Gastrocnemius medialis (tissue), 4 donors: ENCODE results near the gene ARF4. TPM values are rescaled to one million over a fixed set of nuclear protein-coding genes. Genes with fewer than 3 reads are reported as not detected.

ENCODE experiments used
- ATAC-seq, 2 donors: fragments of 150-250 bp; one replicate each; pipeline ENCODE4 v1.9.1; 2016
- DNase-seq, 2 donors: peaks; one replicate each; pipeline ENCODE4 v3.0.0-alpha.2; 2019
- H3K27ac ChIP-seq, 4 donors: fragments of 200-600 bp; sonication (generic); 1 replicate in 1 of 4; 2 replicates in 3 of 4; pipeline ENCODE4 v1.5.1; 2016 to 2018; ENCODE audit warnings: mild to moderate bottlenecking in 2 of 4, moderate library complexity in 1 of 4
- H3K27me3 ChIP-seq, 3 donors: fragments of 200-600 bp; sonication (generic) in 2 of 3; 1 replicate in 1 of 3; 2 replicates in 2 of 3; pipeline versions ENCODE4 v1.5.1 to v1.6.0; 2016 to 2019; ENCODE audit warnings: mild to moderate bottlenecking in 1 of 3, moderate library complexity in 1 of 3
- H3K36me3 ChIP-seq, 2 donors: fragments of 200-600 bp; sonication (generic) in 1 of 2; one replicate each; pipeline ENCODE4 v1.5.1; 2017 to 2018
- H3K4me1 ChIP-seq, 2 donors: fragments of 200-600 bp; sonication (generic) in 1 of 2; one replicate each; pipeline ENCODE4 v1.5.1; 2016 to 2017; ENCODE audit warnings: mild to moderate bottlenecking in 2 of 2
- H3K4me3 ChIP-seq, 4 donors: fragments of 200-600 bp; sonication (generic) in 3 of 4; 1 replicate in 1 of 4; 2 replicates in 3 of 4; pipeline ENCODE4 v1.5.1; 2016 to 2019; ENCODE audit warnings: mild to moderate bottlenecking in 2 of 4
- H3K9me3 ChIP-seq, 3 donors: fragments of 200-600 bp; sonication (generic) in 2 of 3; 1 replicate in 1 of 3; 2 replicates in 2 of 3; pipeline ENCODE4 v1.5.1; 2016 to 2019
- POLR2A ChIP-seq, 2 donors: fragments of 450-650 bp; IDR thresholded peaks; one replicate each; pipeline ENCODE4 v1.6.1; 2017; ENCODE audit warnings: antibody characterized with exemption in 2 of 2, mild to moderate bottlenecking in 2 of 2, moderate library complexity in 2 of 2
- in situ Hi-C, 4 donors: fragments of 200-750 bp; cut with MboI; loops; one replicate each; pipeline versions ENCODE4 v1.15.0 to v1.8.0; 2017; ENCODE audit warnings: low sequenced_read_pairs in 4 of 4
- intact Hi-C: fragments of 100-400 bp; cut with DNase I; formaldehyde crosslinking; loops from one replicate; pipeline ENCODE4 v1.15.1; 2023; ENCODE audit warnings: low total_unique reads
- total RNA-seq, 4 donors: library from RNA; depleted of rRNA; stranded (reverse); fragments of >200 nt; gene quantifications; one replicate each; pipeline versions ENCODE4 v1.1.0 to v1.2.3, GENCODE V29; 2016
- TF ChIP-seq, protein P1 (sequence below), 5 experiments: fragments of 450-650 bp in 3 of 5; fragments of 200-600 bp in 2 of 5; sonication (generic) in 2 of 5; IDR thresholded peaks in 4 of 5; conservative IDR thresholded peaks in 1 of 5; 1 replicate in 4 of 5; 2 replicates in 1 of 5; pipeline ENCODE4 v1.5.1; 2016 to 2019; ENCODE audit warnings: antibody characterized with exemption in 5 of 5, mild to moderate bottlenecking in 3 of 5, moderate library complexity in 3 of 5

The ARF4 gene
- total RNA-seq, 4 donors from 2014 or later, result 36.2 to 55.2 (median 47.7) TPM

DNA sequence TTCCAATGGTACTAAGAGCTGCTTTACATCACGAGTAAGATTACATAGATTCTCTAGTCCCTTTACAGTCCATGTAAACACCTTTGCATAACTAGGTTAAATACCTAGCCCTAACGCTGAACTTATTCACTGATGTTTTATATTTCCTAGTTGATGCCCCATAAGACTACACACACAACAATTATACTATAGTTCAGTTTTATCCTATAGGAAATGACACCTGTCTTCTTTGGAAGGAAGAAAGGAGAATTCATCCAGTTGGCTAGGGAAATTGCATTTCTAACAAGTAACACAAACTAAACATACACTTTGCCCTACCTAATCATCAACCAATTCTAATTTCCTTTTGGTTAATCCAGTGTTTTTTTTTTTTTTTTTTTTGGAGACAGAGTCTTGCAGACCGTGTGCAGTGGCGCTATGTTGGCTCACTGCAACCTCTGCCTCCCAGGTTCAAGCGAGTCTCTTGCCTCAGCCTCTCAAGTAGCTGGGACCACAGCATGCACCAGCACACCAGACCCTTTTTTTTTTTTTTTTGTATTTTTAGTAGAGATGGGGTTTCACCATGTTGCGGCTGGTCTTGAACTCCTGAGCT lies 27.2 kb downstream of the ARF4 start:
- DNase-seq, result no peak
- no peak for ATAC-seq

DNA sequence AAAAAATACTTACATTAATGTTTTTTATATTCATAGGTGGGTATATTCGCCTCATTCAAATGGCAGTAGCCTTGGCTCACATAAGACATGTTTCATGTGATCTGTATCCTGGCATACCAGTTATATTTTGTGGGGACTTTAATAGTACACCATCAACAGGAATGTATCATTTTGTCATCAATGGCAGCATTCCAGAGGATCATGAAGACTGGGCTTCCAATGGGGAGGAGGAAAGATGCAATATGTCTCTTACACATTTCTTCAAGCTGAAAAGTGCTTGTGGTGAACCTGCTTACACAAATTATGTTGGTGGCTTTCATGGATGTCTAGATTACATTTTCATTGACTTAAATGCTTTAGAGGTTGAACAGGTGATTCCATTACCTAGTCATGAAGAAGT lies 37.6 kb downstream of the ARF4 start:
- Histone ChIP-seq H3K9me3 (no peaks in the 10 kb centered on the region), H3K36me3 (peaks cover 0 to 34% of the 10 kb centered on the region in 2 donors), H3K4me3 (no peak overlapping the region), H3K4me1 (peaks cover 20 to 28% of the 10 kb centered on the region in 2 donors), H3K27me3 (no peaks in the 10 kb centered on the region), H3K27ac (no peak overlapping the region)
- no peak for TF ChIP-seq POLR2A (IDR thresholded peaks at IDR 0.05)
- TF ChIP-seq, protein P1, sequence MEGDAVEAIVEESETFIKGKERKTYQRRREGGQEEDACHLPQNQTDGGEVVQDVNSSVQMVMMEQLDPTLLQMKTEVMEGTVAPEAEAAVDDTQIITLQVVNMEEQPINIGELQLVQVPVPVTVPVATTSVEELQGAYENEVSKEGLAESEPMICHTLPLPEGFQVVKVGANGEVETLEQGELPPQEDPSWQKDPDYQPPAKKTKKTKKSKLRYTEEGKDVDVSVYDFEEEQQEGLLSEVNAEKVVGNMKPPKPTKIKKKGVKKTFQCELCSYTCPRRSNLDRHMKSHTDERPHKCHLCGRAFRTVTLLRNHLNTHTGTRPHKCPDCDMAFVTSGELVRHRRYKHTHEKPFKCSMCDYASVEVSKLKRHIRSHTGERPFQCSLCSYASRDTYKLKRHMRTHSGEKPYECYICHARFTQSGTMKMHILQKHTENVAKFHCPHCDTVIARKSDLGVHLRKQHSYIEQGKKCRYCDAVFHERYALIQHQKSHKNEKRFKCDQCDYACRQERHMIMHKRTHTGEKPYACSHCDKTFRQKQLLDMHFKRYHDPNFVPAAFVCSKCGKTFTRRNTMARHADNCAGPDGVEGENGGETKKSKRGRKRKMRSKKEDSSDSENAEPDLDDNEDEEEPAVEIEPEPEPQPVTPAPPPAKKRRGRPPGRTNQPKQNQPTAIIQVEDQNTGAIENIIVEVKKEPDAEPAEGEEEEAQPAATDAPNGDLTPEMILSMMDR (IDR thresholded peaks at IDR 0.05 in 4 of 5, conservative IDR thresholded peaks at IDR 0.05 in 1 of 5), result no peak
- ATAC-seq (no peak), DNase-seq (no peak)
- intact Hi-C loops (loop anchor here (5.0 kb wide), 1 partner anchor 198 kb away; the partner anchor contains the start of gene SLMAP), in situ Hi-C loops (loop anchor here in 3 of 4 donors (5.0 to 25.0 kb wide), 4 partner anchors 33 to 322 kb away; partner anchors contain the start of genes APPL1 (in 2 of the 3), ARF4 (in 1 of the 3) and SLMAP (in 1 of the 3))

More for the DNA sequence above, 27.2 kb downstream of the ARF4 start:
- no peak for TF ChIP-seq POLR2A (IDR thresholded peaks at IDR 0.05)
- TF ChIP-seq, protein P1 (IDR thresholded peaks at IDR 0.05 in 4 of 5, conservative IDR thresholded peaks at IDR 0.05 in 1 of 5), result no peak
- Histone ChIP-seq H3K27ac (no peak overlapping the region), H3K36me3 (peaks cover 0 to 43% of the 10 kb centered on the region in 2 donors), H3K4me3 (no peak overlapping the region), H3K9me3 (no peaks in the 10 kb centered on the region), H3K27me3 (no peaks in the 10 kb centered on the region), H3K4me1 (no peaks in the 10 kb centered on the region)
- intact Hi-C loops, result no loop called here
- in situ Hi-C loops, result loop anchor here in 2 of 4 donors (25.0 kb wide), 1 partner anchor 333 kb away; the partner anchor contains the start of gene APPL1 (in 2 of the 2)

DNA sequence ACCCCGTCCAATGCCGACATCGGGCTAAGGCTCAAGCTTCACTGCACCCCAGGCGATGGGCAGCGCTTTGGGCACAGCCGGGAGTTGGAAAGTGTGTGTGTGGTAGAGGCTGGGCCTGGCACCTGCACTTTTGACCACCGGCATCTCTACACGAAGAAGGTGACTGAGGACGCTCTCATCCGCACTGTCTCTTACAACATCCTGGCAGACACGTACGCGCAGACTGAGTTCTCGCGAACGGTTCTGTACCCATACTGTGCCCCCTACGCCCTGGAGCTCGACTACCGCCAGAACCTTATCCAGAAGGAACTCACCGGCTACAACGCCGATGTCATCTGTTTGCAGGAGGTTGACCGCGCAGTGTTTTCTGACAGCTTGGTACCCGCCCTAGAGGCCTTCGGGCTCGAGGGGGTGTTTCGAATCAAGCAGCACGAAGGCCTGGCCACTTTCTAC lies 40.0 kb downstream of the ARF4 start:
- in situ Hi-C loops, result loop anchor here in 3 of 4 donors (5.0 to 25.0 kb wide), 4 partner anchors 35 to 320 kb away; partner anchors contain the start of genes APPL1 (in 2 of the 3), ARF4 (in 1 of the 3) and SLMAP (in 1 of the 3)
- peak in 1 of 2 donors; percentile 16 for DNase-seq
- TF ChIP-seq, protein P1 (IDR thresholded peaks at IDR 0.05 in 4 of 5, conservative IDR thresholded peaks at IDR 0.05 in 1 of 5), result no peak
- TF ChIP-seq POLR2A (IDR thresholded peaks at IDR 0.05), result no peak
- ATAC-seq, result no peak
- intact Hi-C loops, result loop anchor here (5.0 kb wide), 1 partner anchor 200 kb away; the partner anchor contains the start of gene SLMAP
- Histone ChIP-seq H3K27ac (peak overlapping the region; percentile 90 to 98 (median 94)), H3K9me3 (no peaks in the 10 kb centered on the region), H3K4me3 (peak overlapping the region; percentile 75 to 94 (median 83)), H3K27me3 (no peaks in the 10 kb centered on the region), H3K36me3 (peaks cover 0 to 30% of the 10 kb centered on the region in 2 donors), H3K4me1 (peaks cover 20 to 28% of the 10 kb centered on the region in 2 donors)

DNA sequence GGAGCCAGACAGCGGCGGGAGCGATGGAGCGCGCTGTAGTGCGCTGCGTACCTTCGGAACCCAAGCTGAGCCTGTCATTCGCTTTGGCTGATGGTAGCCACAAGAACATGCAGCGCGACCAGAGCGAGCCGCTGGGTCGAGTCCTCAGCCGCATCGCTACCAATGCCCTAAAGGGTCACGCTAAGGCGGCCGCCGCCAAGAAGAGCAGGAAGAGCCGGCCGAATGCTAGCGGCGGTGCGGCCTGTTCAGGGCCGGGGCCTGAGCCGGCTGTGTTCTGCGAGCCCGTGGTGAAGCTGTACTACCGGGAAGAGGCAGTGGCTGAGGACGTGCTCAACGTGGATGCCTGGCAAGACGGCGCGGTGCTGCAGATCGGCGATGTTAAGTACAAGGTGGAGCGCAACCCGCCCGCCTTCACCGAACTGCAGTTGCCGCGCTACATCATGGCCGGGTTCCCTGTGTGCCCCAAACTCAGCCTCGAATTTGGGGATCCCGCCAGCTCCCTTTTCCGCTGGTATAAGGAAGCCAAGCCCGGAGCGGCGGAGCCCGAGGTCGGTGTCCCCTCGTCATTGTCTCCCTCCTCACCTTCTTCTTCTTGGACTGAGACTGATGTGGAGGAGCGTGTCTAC lies 40.6 kb downstream of the ARF4 start:
- intact Hi-C loops, result loop anchor here (1.0 to 5.0 kb wide), 2 partner anchors 41 to 201 kb away; partner anchors contain the start of genes ARF4 and SLMAP
- Histone ChIP-seq H3K36me3 (peaks cover 0 to 30% of the 10 kb centered on the region in 2 donors), H3K27ac (peak overlapping the region; percentile 90 to 98 (median 94)), H3K4me1 (peaks cover 20 to 28% of the 10 kb centered on the region in 2 donors), H3K9me3 (no peaks in the 10 kb centered on the region), H3K27me3 (no peaks in the 10 kb centered on the region), H3K4me3 (peak overlapping the region; percentile 75 to 94 (median 83))
- no peak for TF ChIP-seq POLR2A (IDR thresholded peaks at IDR 0.05)
- TF ChIP-seq, protein P1 (IDR thresholded peaks at IDR 0.05 in 4 of 5, conservative IDR thresholded peaks at IDR 0.05 in 1 of 5), result no peak
- DNase-seq, result peak in 1 of 2 donors; percentile 22
- ATAC-seq, result peak; percentile 34 to 42
- in situ Hi-C loops, result loop anchor here in 3 of 4 donors (5.0 to 25.0 kb wide), 4 partner anchors 36 to 319 kb away; partner anchors contain the start of genes APPL1 (in 2 of the 3), ARF4 (in 1 of the 3) and SLMAP (in 1 of the 3)
